ENCODE measurements around the gene DDI2. TPM values are rescaled to one million over a fixed set of nuclear protein-coding genes. Genes with fewer than 3 reads are reported as not detected.
A peak's percentile ranks its signal among the peaks of the same experiment; 100 is the strongest.

The DDI2 gene
- total RNA-seq, 1 experiment from 2014 or later = 17.4 TPM

- DNase-seq (ENCODE audit: low read depth) = no peak
Observed at GRCh38 chr1:15605398-15606383, 11.6 kb upstream of the DDI2 start.

GRCh38 chr1:15609631-15610030, 7.6 kb upstream of the DDI2 start:
- peak; percentile 15 for DNase-seq (ENCODE audit: low read depth)

- DNase-seq (ENCODE audit: low read depth) = peak; percentile 18
Observed at GRCh38 chr1:15610167-15610566, 7.1 kb upstream of the DDI2 start.

- peak; percentile 75 for DNase-seq (ENCODE audit: low read depth)
Observed at GRCh38 chr1:15616373-15617172, 685 bp upstream of the DDI2 start.

GRCh38 chr1:15618077-15618654, 908 bp downstream of the DDI2 start:
- peak; percentile 35 for DNase-seq (ENCODE audit: low read depth)

- DNase-seq (ENCODE audit: low read depth) = peak; percentile 25
Observed at GRCh38 chr1:15618655-15619525, 1.6 kb downstream of the DDI2 start.

- peak; percentile 73 for DNase-seq (ENCODE audit: low read depth)
Observed at GRCh38 chr1:15620155-15620545, 2.9 kb downstream of the DDI2 start.

- DNase-seq (ENCODE audit: low read depth) = no peak
Observed at GRCh38 chr1:15620902-15621682, 3.8 kb downstream of the DDI2 start.

GRCh38 chr1:15621975-15622374, 4.7 kb downstream of the DDI2 start:
- DNase-seq (ENCODE audit: low read depth) = no peak

GRCh38 chr1:15622712-15623373, 5.6 kb downstream of the DDI2 start:
- DNase-seq (ENCODE audit: low read depth) = no peak

- no peak for DNase-seq (ENCODE audit: low read depth)
Observed at GRCh38 chr1:15623435-15623834, 6.2 kb downstream of the DDI2 start.

- no peak for DNase-seq (ENCODE audit: low read depth)
Observed at GRCh38 chr1:15624133-15624714, 7.0 kb downstream of the DDI2 start.

GRCh38 chr1:15625056-15625917, 8.0 kb downstream of the DDI2 start:
- DNase-seq (ENCODE audit: low read depth) = no peak

- DNase-seq (ENCODE audit: low read depth) = no peak
Observed at GRCh38 chr1:15626269-15626950, 9.2 kb downstream of the DDI2 start.

GRCh38 chr1:15627343-15627988, 10.2 kb downstream of the DDI2 start:
- no peak for DNase-seq (ENCODE audit: low read depth)

GRCh38 chr1:15628003-15628402, 10.7 kb downstream of the DDI2 start:
- no peak for DNase-seq (ENCODE audit: low read depth)

GRCh38 chr1:15633756-15634420, 16.6 kb downstream of the DDI2 start:
- no peak for DNase-seq (ENCODE audit: low read depth)

Measured in M059J (cell line).